Measurements from ENCODE around the gene METTL22. TPM values are rescaled to one million over a fixed set of nuclear protein-coding genes. Genes with fewer than 3 reads are reported as not detected.
A peak's percentile ranks its signal among the peaks of the same experiment; 100 is the strongest.

Gene METTL22
- total RNA-seq, 4 donors from 2014 or later, result 22.5 to 24.5 (median 23.4) TPM

- H3K4me1 ChIP-seq, result peaks cover 11 to 17% (median 16%) of the 10 kb centered on the region in 4 donors
- H3K4me3 ChIP-seq, result no peak overlapping the region
- WGBS, result 3% methylated on average over 9 of the region's 9 CpGs
- intact Hi-C loops (cut with DNase I), result no loop called here
- H3K27me3 ChIP-seq, result peaks cover 0 to 70% (median 24%) of the 10 kb centered on the region in 4 donors
- H3K9me3 ChIP-seq, result no peaks in the 10 kb centered on the region
- TF ChIP-seq, protein P1, sequence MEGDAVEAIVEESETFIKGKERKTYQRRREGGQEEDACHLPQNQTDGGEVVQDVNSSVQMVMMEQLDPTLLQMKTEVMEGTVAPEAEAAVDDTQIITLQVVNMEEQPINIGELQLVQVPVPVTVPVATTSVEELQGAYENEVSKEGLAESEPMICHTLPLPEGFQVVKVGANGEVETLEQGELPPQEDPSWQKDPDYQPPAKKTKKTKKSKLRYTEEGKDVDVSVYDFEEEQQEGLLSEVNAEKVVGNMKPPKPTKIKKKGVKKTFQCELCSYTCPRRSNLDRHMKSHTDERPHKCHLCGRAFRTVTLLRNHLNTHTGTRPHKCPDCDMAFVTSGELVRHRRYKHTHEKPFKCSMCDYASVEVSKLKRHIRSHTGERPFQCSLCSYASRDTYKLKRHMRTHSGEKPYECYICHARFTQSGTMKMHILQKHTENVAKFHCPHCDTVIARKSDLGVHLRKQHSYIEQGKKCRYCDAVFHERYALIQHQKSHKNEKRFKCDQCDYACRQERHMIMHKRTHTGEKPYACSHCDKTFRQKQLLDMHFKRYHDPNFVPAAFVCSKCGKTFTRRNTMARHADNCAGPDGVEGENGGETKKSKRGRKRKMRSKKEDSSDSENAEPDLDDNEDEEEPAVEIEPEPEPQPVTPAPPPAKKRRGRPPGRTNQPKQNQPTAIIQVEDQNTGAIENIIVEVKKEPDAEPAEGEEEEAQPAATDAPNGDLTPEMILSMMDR (IDR thresholded peaks at IDR 0.05), result no peak
- TF ChIP-seq POLR2AphosphoS5 (IDR thresholded peaks at IDR 0.05) (no peak), POLR2A (IDR thresholded peaks at IDR 0.05; ENCODE audit: low read depth) (no peak), EP300 (IDR thresholded peaks at IDR 0.05) (no peak)
- DNase-seq (ENCODE audit: extremely low spot score), result no peak
- no peaks in the 10 kb centered on the region for H3K36me3 ChIP-seq
- no peak overlapping the region for H3K27ac ChIP-seq (replicated peaks in 1 of 4)
These were observed 32.8 kb upstream of the METTL22 start for GRCh38 chr16:8588682-8589056.

DNA sequence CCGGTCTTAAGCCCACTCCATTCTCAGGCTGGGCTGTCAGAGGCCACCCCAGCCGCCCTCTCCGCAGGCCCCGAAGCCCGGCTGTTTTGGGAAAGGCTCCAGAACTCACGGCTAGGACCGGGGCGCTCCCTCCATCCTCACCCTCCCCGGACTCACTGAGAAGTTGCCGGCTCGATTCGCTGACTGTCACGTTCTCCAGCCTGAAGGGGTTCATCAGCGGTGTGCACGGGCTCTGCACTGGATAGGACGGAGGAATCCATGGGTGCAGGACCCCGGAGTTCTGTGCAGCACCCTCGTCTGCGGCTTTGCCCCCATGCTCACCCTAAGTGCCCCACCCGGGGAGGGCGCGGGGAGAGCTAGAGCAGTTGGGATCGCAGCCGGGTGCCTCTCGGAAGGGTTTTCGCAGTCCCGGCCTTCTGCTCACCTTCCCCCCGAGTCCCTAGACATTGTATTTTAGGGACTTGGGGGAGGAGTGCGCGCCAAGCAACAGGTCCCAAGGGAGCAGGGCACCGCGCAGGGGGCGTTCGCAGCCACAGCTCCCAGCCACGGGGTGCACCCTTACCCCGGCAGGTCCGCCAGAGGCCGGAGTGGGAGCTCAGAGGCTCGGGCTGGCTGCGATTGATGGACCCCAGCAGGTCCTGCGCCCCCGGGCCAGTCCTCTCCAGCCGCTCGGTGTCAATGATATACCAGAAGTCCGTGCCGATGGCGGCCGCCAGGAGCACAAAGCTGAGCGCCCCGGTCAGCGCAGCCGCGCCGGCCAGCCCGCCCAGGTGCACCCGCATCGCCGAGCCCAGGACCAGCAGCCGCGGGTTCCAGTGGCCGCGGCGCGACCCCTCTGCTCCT is 32.2 kb upstream of the METTL22 start:
- intact Hi-C loops (cut with DNase I), result no loop called here
- Histone ChIP-seq H3K9me3 (no peaks in the 10 kb centered on the region), H3K36me3 (no peaks in the 10 kb centered on the region), H3K27me3 (peaks cover 0 to 71% (median 24%) of the 10 kb centered on the region in 4 donors), H3K4me3 (peak overlapping the region in 2 of 4 donors; percentile 16 to 19), H3K4me1 (peaks cover 11 to 17% (median 16%) of the 10 kb centered on the region in 4 donors), H3K27ac (replicated peaks in 1 of 4) (no peak overlapping the region)
- WGBS, result 0% methylated on average over 10 of the region's 64 CpGs
- no peak for DNase-seq (ENCODE audit: extremely low spot score)
- TF ChIP-seq POLR2A (IDR thresholded peaks at IDR 0.05; ENCODE audit: low read depth) (no peak), EP300 (IDR thresholded peaks at IDR 0.05) (no peak), POLR2AphosphoS5 (IDR thresholded peaks at IDR 0.05) (no peak)
- TF ChIP-seq, protein P1 (IDR thresholded peaks at IDR 0.05), result no peak

DNA sequence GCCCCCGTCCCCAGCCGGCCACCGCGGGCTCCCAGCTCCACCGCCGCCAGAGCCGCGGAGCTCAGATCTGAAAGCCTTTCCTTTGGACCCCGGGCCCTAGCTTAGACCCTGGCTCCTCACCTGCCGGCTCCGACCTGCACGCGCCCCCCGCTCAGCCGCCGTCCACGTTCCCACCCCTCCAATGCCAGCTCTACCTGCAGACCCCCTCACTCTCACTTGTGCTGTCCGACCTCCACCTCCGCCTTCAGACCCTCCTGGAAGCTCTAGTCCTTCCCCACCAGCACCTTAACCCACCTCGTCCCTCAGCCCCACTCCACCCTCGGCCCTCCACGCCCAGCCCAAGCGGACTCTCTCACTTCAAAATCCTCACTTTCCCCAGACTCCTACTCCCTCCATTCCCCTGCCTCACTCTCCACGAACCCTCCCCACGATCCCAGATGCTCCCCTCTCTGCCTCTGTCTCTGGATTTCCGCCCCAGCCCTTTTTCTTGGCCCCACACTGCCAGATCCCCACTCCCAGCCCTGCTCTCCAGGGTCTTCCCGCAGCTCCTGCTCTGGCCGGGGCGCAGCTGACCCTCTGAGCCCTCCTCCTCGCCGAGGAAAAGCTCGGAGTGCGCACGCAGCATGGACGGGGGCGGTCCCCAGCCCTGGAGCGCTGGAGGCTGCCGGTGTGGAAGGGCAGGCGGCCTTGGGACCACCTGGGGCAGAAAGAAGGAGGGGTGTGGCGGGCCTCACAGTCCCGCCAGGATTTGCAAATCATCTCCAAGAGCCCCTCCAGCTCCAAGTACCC is 31.4 kb upstream of the METTL22 start, which contains the start of gene TMEM114:
TSS of gene TMEM114 (minus strand) at position 612 of the 789 bp plus-strand sequence. CDS start 673 bp downstream, outside the sequence.
- TF ChIP-seq EP300 (IDR thresholded peaks at IDR 0.05) (no peak), POLR2A (IDR thresholded peaks at IDR 0.05; ENCODE audit: low read depth) (no peak), POLR2AphosphoS5 (IDR thresholded peaks at IDR 0.05) (no peak)
- TF ChIP-seq, protein P1 (IDR thresholded peaks at IDR 0.05), result no peak
- H3K9me3 ChIP-seq, result no peaks in the 10 kb centered on the region
- no peak for DNase-seq (ENCODE audit: extremely low spot score)
- H3K4me3 ChIP-seq, result peak within 1 kb of the TSS in 2 of 4 donors; percentile 16 to 19
- no peak within 1 kb of the TSS for H3K27ac ChIP-seq (replicated peaks in 1 of 4)
- peaks cover 0 to 73% (median 24%) of the 10 kb centered on the region in 4 donors for H3K27me3 ChIP-seq
- intact Hi-C loops (cut with DNase I), result no loop called here
- H3K4me1 ChIP-seq, result peaks cover 11 to 17% (median 16%) of the 10 kb centered on the region in 4 donors
- no peaks in the 10 kb centered on the region for H3K36me3 ChIP-seq
- 4% methylated on average over 28 of the region's 41 CpGs for WGBS

DNA sequence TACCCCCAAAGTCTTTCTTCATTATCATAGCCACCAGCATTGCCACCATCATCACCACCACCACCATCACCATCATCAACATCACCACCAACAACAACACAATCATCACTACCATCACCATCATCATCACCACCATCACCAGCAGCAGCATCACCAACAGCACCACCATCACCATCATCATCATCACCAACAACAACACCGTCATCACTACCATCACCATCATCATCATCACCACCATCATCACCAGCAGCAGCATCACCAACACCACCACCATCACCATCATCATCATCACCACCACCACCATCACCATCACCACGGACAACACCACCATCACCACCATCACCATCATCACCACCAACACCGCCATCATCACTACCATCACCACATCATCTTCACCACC is 30.7 kb upstream of the METTL22 start:
- no peaks in the 10 kb centered on the region for H3K9me3 ChIP-seq
- TF ChIP-seq EP300 (IDR thresholded peaks at IDR 0.05) (no peak), POLR2A (IDR thresholded peaks at IDR 0.05; ENCODE audit: low read depth) (no peak), POLR2AphosphoS5 (IDR thresholded peaks at IDR 0.05) (no peak)
- H3K36me3 ChIP-seq, result no peaks in the 10 kb centered on the region
- H3K27me3 ChIP-seq, result peaks cover 0 to 71% (median 24%) of the 10 kb centered on the region in 4 donors
- peaks cover 11 to 17% (median 16%) of the 10 kb centered on the region in 4 donors for H3K4me1 ChIP-seq
- intact Hi-C loops (cut with DNase I), result no loop called here
- no peak overlapping the region for H3K4me3 ChIP-seq
- no peak overlapping the region for H3K27ac ChIP-seq (replicated peaks in 1 of 4)
- DNase-seq (ENCODE audit: extremely low spot score), result no peak
- 98% methylated on average over 3 of the region's 3 CpGs for WGBS

DNA sequence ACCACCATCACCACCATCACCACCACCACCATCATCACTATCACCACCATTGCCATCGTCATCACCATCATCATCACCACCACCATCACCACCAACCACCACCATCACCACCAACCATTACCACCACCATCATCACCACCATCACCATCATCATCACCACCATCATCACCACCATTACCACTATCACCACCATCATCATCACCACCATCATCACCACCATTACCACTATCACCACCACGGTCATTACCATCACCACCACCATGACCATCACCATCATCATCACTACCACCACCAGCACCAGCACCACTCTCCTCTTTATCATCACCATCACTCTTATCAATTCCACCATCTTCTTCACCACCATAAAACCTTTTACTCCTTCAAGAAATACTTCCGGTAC is 30.0 kb upstream of the METTL22 start:
- DNase-seq (ENCODE audit: extremely low spot score), result no peak
- 96% methylated on average over 3 of the region's 3 CpGs for WGBS
- Histone ChIP-seq H3K36me3 (no peaks in the 10 kb centered on the region), H3K4me3 (no peak overlapping the region), H3K9me3 (peaks cover 0 to 6% (median 4%) of the 10 kb centered on the region in 4 donors), H3K27ac (replicated peaks in 1 of 4) (no peak overlapping the region), H3K27me3 (peaks cover 0 to 71% (median 24%) of the 10 kb centered on the region in 4 donors), H3K4me1 (peaks cover 11 to 17% (median 16%) of the 10 kb centered on the region in 4 donors)
- TF ChIP-seq, protein P1 (IDR thresholded peaks at IDR 0.05), result no peak
- TF ChIP-seq POLR2A (IDR thresholded peaks at IDR 0.05; ENCODE audit: low read depth) (no peak), EP300 (IDR thresholded peaks at IDR 0.05) (no peak), POLR2AphosphoS5 (IDR thresholded peaks at IDR 0.05) (no peak)
- intact Hi-C loops (cut with DNase I), result no loop called here
